ENCODE results near the gene YPEL3. TPM values are rescaled to one million over a fixed set of nuclear protein-coding genes. Genes with fewer than 3 reads are reported as not detected.
A peak's percentile ranks its signal among the peaks of the same experiment; 100 is the strongest.

The YPEL3 gene
- total RNA-seq, 4 donors from 2014 or later = 33.0 to 93.7 (median 74.9) TPM

DNA sequence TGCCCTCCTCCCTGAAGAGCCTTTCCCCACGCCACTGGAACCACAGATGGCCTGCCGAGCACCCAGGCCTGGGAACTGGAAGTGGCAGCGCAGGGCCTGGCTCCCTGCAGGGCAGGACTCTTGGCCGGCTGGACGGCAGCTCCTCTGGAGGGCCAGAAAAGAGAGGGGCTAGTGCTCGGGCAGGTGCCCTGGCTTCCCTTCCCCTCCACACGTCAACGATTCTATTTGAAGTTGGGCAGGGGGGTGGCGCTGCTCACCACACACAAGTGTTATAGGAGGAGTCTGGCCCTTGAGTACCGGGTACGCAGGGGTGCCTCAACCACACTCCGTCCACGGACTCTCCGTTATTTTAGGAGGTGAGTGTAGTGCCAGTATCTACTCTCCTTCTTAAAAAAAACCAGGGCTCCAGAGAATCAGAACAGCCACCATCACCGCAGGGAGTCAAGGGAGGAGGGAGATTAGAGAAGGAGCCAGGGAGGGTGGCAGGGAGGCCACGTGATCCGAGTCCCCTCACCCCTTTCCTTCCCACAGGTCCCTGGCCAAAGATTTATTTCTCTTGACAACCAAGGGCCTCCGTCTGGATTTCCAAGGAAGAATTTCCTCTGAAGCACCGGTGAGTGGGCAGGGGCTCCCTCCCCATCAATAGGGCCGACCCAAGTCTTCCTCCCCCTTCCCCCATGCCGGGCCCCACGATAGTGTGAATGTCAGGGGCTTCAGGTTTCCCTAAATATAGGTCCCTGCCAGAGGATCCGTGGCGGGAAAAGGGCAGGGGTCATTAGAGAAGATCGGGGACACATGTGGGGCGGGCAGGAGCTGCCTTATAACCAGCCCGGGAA lies 31.9 kb downstream of the YPEL3 start:
- no peak for TF ChIP-seq CTCF (IDR thresholded peaks at IDR 0.05)
- peak; percentile 13 for ATAC-seq (ENCODE audit: low FRiP score)
- peak; percentile 59 for DNase-seq (ENCODE audit: low spot score)

DNA sequence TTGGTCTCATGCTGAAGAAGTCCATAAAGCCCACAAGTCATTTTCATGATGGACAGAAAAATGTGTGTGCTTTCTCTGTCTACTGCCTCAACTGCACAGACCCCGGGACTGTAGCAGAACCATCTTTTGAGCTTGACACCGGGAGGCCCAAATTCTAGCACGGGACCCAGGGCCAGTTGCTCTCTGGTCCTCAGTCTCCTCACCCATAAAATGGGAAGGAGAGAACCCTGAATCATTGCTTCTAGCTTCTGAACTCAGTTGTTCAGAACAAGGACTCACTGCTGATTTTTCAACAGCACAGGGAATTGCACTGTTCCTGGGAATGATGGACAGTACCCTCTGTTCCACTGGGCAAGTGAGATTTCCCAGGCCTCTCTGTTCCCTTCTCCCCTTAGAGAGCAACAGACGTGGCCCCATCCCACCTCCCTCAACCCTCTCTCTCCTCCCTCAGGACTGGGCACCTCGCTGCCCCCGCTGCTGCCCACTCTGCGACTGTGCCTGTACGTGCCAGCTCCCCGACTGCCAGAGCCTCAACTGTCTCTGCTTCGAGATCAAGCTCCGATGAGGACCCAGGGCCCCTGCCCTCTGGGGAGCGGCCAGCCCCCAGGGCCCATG lies 32.6 kb downstream of the YPEL3 start:
- DNase-seq (ENCODE audit: low spot score) (no peak), ATAC-seq (ENCODE audit: low FRiP score) (no peak)
- no peak for TF ChIP-seq CTCF (IDR thresholded peaks at IDR 0.05)

DNA sequence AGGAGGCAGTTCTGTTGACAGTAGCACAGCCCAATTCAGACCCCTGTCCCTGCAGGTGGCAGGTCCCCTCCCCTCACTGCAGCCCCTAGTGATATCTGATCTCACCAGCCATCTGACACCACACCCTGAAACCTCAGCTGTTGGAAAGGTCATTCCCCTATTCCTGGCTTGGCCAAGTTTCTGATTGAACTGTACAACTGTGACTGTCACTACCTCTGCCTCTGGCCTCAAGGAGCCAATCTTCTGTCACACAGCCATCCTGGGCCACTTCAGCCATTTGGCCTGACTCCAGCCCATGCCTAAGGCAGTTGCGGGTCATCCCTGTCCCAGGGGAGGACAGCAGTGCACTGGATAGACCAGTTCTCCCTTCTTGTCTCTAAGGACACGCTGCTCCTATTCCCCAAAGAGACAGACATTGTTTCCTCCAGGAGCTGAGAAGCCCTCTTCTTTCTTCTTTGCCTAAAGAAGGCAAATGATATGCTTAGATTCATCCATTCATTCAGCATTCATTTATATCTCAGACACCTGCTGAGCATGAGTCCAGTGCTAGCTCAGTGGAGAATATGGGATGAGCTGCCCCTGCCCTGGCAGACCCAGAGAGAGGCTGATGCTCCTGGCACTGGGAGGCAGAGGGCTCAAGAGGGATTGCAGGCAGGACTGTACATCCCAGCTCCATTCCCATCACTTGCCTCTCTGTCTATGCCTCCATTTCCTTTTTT lies 35.0 kb downstream of the YPEL3 start:
- TF ChIP-seq CTCF (IDR thresholded peaks at IDR 0.05) = no peak
- ATAC-seq (ENCODE audit: low FRiP score) (no peak), DNase-seq (ENCODE audit: low spot score) (no peak)

DNA sequence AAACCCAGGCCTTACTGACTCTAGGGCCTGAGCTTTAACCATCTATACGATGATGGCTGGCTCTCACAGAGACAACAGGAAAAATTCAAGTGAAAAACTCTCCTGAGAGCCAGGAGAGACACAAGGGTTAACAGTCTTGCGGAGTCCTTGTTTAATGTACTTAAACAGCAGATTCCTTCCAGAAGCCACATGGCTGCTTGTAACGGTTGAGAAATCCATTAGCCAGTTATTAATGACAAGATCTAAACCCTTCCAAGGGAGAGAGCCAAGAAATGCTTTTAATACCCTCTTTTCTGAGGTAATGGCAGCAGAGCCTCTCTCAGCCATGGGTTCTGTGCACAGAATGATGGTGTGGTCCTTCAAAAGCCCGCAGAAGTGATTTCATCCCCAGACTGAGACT lies 35.7 kb downstream of the YPEL3 start:
- DNase-seq (ENCODE audit: low spot score) (no peak), ATAC-seq (ENCODE audit: low FRiP score) (no peak)
- TF ChIP-seq CTCF (IDR thresholded peaks at IDR 0.05) = no peak

DNA sequence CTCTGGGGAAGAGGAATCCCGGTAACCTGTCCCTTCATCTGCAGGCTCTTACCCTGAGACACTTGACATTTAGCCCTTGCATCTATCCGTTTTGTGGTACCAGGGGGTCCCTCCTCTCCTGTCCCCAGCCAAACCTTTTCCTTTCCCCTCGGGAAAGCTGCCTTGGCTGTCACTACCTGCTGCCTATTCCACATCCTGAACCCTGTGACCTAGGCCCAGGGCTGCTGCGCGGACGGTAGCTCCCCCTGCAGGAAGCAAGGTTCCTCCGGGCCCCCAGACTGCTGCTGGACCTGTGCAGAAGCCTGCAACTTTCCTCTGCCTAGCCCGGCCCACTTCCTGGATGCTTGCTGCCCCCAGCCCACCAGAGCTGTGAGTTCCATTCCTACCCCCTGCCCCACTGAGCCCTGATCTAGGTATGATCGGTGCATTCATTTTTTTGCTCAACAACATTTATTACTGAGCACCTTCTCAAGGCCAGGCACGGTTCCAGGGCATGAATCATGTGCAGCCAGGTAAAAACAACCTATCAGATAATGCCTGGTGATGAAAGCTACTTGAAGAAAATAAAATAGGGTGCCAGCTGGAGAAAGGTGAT lies 41.0 kb downstream of the YPEL3 start:
- DNase-seq (ENCODE audit: low spot score) = no peak
- TF ChIP-seq CTCF (IDR thresholded peaks at IDR 0.05) = no peak
- ATAC-seq (ENCODE audit: low FRiP score) = peak; percentile 33

DNA sequence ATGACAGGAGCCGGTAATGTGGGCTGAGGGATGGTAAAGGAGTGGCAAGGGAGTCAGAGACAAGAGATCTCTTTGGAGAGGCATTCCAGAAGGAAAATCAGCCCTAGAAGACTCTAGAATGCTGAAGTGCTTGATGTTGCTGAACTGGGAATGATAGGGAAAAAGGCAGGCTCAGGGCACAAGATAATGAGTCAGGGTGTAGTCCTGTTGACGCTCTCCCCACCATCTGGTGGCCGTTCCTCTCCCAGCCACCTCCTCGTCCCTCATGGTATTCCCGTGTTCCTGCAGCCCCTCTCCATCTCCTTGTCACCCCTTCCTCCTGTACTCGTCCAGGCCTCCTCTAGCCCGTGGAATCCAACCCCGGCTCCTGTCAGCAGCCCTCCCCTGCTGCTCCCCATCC lies 41.6 kb downstream of the YPEL3 start:
- no peak for TF ChIP-seq CTCF (IDR thresholded peaks at IDR 0.05)
- ATAC-seq (ENCODE audit: low FRiP score) (no peak), DNase-seq (ENCODE audit: low spot score) (no peak)
